GM23248 (cell line): ENCODE measurements around the gene OAS1. TPM values are rescaled to one million over a fixed set of nuclear protein-coding genes. Genes with fewer than 3 reads are reported as not detected.

Experiments used
- DNase-seq: peaks from one replicate; pipeline ENCODE4 v3.0.0-alpha.2; 2015
- H2AFZ ChIP-seq: fragments of 200-600 bp; sonication (generic); 2 replicates; pipeline ENCODE4 v1.6.1; 2016; ENCODE audit warnings: antibody characterized with exemption
- H3F3A ChIP-seq: fragments of 200-600 bp; sonication (generic); 2 replicates; pipeline ENCODE4 v1.6.1; 2016; ENCODE audit warnings: mild to moderate bottlenecking, antibody characterized with exemption, mixed run types; ENCODE audit not compliant: insufficient read depth
- H3K27ac ChIP-seq: fragments of 200-600 bp; sonication (generic); 2 replicates; pipeline ENCODE4 v1.5.1; 2016; ENCODE audit warnings: mild to moderate bottlenecking
- H3K27me3 ChIP-seq: fragments of 200-600 bp; sonication (generic); replicated peaks from 2 replicates; pipeline ENCODE4 v1.6.1; 2016; ENCODE audit warnings: mild to moderate bottlenecking; ENCODE audit not compliant: insufficient read depth
- H3K36me3 ChIP-seq: fragments of 200-600 bp; sonication (generic); 2 replicates; pipeline ENCODE4 v1.6.1; 2016; ENCODE audit warnings: low read depth, mild to moderate bottlenecking
- H3K4me1 ChIP-seq: fragments of 200-600 bp; sonication (generic); 2 replicates; pipeline ENCODE4 v1.6.1; 2016; ENCODE audit warnings: mild to moderate bottlenecking; ENCODE audit not compliant: insufficient read depth
- H3K4me2 ChIP-seq: fragments of 200-600 bp; sonication (generic); one replicate; pipeline ENCODE4 v1.6.1; 2016; ENCODE audit warnings: mild to moderate bottlenecking; ENCODE audit not compliant: unreplicated experiment
- H3K4me3 ChIP-seq: fragments of 200-600 bp; sonication (generic); 2 replicates; pipeline ENCODE4 v1.5.1; 2016; ENCODE audit warnings: mild to moderate bottlenecking
- H3K79me2 ChIP-seq: fragments of 200-600 bp; sonication (generic); 2 replicates; pipeline ENCODE4 v1.6.1; 2016; ENCODE audit warnings: mild to moderate bottlenecking; ENCODE audit not compliant: insufficient read depth
- H3K9ac ChIP-seq: fragments of 200-600 bp; sonication (generic); 2 replicates; pipeline ENCODE4 v1.6.1; 2016; ENCODE audit warnings: mild to moderate bottlenecking
- H3K9me2 ChIP-seq: fragments of 200-600 bp; sonication (generic); 2 replicates; pipeline ENCODE4 v1.6.1; 2016; ENCODE audit warnings: mixed run types, mild to moderate bottlenecking, moderate library complexity; ENCODE audit not compliant: insufficient read depth
- H3K9me3 ChIP-seq: fragments of 200-600 bp; sonication (generic); one replicate; pipeline ENCODE4 v1.6.1; 2017; ENCODE audit warnings: low read depth
- H4K20me1 ChIP-seq: fragments of 200-600 bp; sonication (generic); 2 replicates; pipeline ENCODE4 v1.6.0; 2016; ENCODE audit not compliant: insufficient read depth
- EZH2 ChIP-seq: fragments of 200-600 bp; sonication (generic); IDR thresholded peaks from 2 replicates; pipeline ENCODE4 v1.6.1; 2018; ENCODE audit warnings: antibody characterized with exemption, mild to moderate bottlenecking; ENCODE audit not compliant: insufficient read depth, poor library complexity, severe bottlenecking
- EZH2phosphoT487 ChIP-seq: fragments of 200-600 bp; sonication (generic); IDR thresholded peaks from 2 replicates; pipeline ENCODE4 v1.6.1; 2018; ENCODE audit warnings: antibody characterized with exemption, moderate library complexity, mild to moderate bottlenecking, low read depth; ENCODE audit not compliant: insufficient read depth
- WGBS, 2 experiments: methylation state at CpG; one replicate each; pipeline ENCODE4 v1.1.6; 2015 to 2017; ENCODE audit warnings: low lambda C conversion rate in 2 of 2, low coverage in 1 of 2; ENCODE audit errors: missing lambda C conversion rate in 2 of 2; 5-methylcytosine and 5-hydroxymethylcytosine counted together
- in situ Hi-C: fragments of 300-500 bp; cut with MboI; formaldehyde crosslinking; loops from 2 replicates; pipeline ENCODE4 v1.15.0; 2020
- polyA plus RNA-seq: library from polyadenylated mRNA; unstranded; fragments of >200 nt; fragmentation: Nextera tagmentation; extraction: Ambion mirVana; gene quantifications from 2 replicates; pipeline ENCODE4 v1.2.1, GENCODE V29; 2016
- total RNA-seq: library from RNA; depleted of rRNA; stranded (reverse); fragments of >200 nt; shearing (Covaris generic); gene quantifications from 2 replicates; pipeline ENCODE4 v1.2.3, GENCODE V29; 2014

Gene OAS1
- total and polyA plus RNA-seq, 2 experiments from 2014 or later, result 0.10 TPM; not detected in 1

GRCh38 chr12:112932485-112933128 is 25.8 kb downstream of the OAS1 start:
- no peaks in the 10 kb centered on the region; the same call in 1 of the 2 replicates for H3K27me3 ChIP-seq
- no peaks in the 10 kb centered on the region for H3K36me3 ChIP-seq
- no peaks in the 10 kb centered on the region for H3K4me1 ChIP-seq
- no peaks in the 10 kb centered on the region for H3K9me3 ChIP-seq
- DNase-seq, result no peak
- no peaks in the 10 kb centered on the region for H3K9me2 ChIP-seq
- no peaks in the 10 kb centered on the region for H3K79me2 ChIP-seq
- 34 to 37% methylated on average over 6 of the region's 6 CpGs for WGBS, 2 experiments
- TF ChIP-seq EZH2 (no peak), EZH2phosphoT487 (no peak)
- no peak overlapping the region for H3K9ac ChIP-seq
- no peak overlapping the region for H3K4me2 ChIP-seq
- H3K4me3 ChIP-seq, result no peak overlapping the region
- H3K27ac ChIP-seq, result no peak overlapping the region
- in situ Hi-C loops, result no loop called here
- no peak overlapping the region for H2AFZ ChIP-seq
- peaks cover 2% of the 10 kb centered on the region; the same call in 1 of the 2 replicates for H3F3A ChIP-seq
- no peaks in the 10 kb centered on the region for H4K20me1 ChIP-seq

GRCh38 chr12:112933129-112933505 is 26.4 kb downstream of the OAS1 start:
- in situ Hi-C loops, result no loop called here
- H4K20me1 ChIP-seq, result no peaks in the 10 kb centered on the region
- H2AFZ ChIP-seq, result no peak overlapping the region
- H3K9me3 ChIP-seq, result no peaks in the 10 kb centered on the region
- H3K9me2 ChIP-seq, result no peaks in the 10 kb centered on the region
- H3K27me3 ChIP-seq, result no peaks in the 10 kb centered on the region; the same call in 1 of the 2 replicates
- H3K27ac ChIP-seq, result no peak overlapping the region
- DNase-seq, result no peak
- no peaks in the 10 kb centered on the region for H3K4me1 ChIP-seq
- no peaks in the 10 kb centered on the region for H3K36me3 ChIP-seq
- no peak overlapping the region for H3K9ac ChIP-seq
- 31 to 32% methylated on average over 2 of the region's 2 CpGs for WGBS, 2 experiments
- no peak overlapping the region for H3K4me2 ChIP-seq
- TF ChIP-seq EZH2phosphoT487, result no peak
- no peak for TF ChIP-seq EZH2
- no peaks in the 10 kb centered on the region for H3K79me2 ChIP-seq
- no peak overlapping the region for H3K4me3 ChIP-seq
- peaks cover 6% of the 10 kb centered on the region; the same call in 1 of the 2 replicates for H3F3A ChIP-seq

- Histone ChIP-seq H3K9me2 (no peaks in the 10 kb centered on the region), H3K9me3 (no peaks in the 10 kb centered on the region), H3K4me2 (no peak overlapping the region), H3K4me1 (no peaks in the 10 kb centered on the region), H3K9ac (no peak overlapping the region), H3K27me3 (no peaks in the 10 kb centered on the region; the same call in 1 of the 2 replicates), H3K4me3 (no peak overlapping the region), H3K27ac (no peak overlapping the region), H2AFZ (no peak overlapping the region), H3F3A (peaks cover 6% of the 10 kb centered on the region; the same call in 1 of the 2 replicates), H4K20me1 (no peaks in the 10 kb centered on the region), H3K36me3 (no peaks in the 10 kb centered on the region), H3K79me2 (no peaks in the 10 kb centered on the region)
- DNase-seq, result no peak
- in situ Hi-C loops, result no loop called here
- 0% methylated on average over 1 of the region's 1 CpG for WGBS, 2 experiments
- TF ChIP-seq EZH2 (no peak), EZH2phosphoT487 (no peak)
Observed at GRCh38 chr12:112936264-112936663, 29.5 kb downstream of the OAS1 start.

GRCh38 chr12:112936927-112937326 is 30.2 kb downstream of the OAS1 start:
- TF ChIP-seq EZH2 (no peak), EZH2phosphoT487 (no peak)
- no peaks in the 10 kb centered on the region for H3K79me2 ChIP-seq

More at GRCh38 chr12:112936927-112937326, 30.2 kb downstream of the OAS1 start:
- no peak for DNase-seq
- no peak overlapping the region for H3K4me3 ChIP-seq
- in situ Hi-C loops, result no loop called here
- H3K4me1 ChIP-seq, result no peaks in the 10 kb centered on the region
- no peak overlapping the region for H3K4me2 ChIP-seq
- no peaks in the 10 kb centered on the region for H3K27me3 ChIP-seq
- H4K20me1 ChIP-seq, result no peaks in the 10 kb centered on the region
- H2AFZ ChIP-seq, result no peak overlapping the region
- no peaks in the 10 kb centered on the region for H3K9me2 ChIP-seq
- no peak overlapping the region for H3K9ac ChIP-seq
- WGBS, 2 experiments, result 59 to 60% methylated on average over 2 of the region's 2 CpGs
- no peaks in the 10 kb centered on the region for H3K36me3 ChIP-seq
- H3K9me3 ChIP-seq, result no peaks in the 10 kb centered on the region
- H3K27ac ChIP-seq, result no peak overlapping the region
- peaks cover 6% of the 10 kb centered on the region; the same call in 1 of the 2 replicates for H3F3A ChIP-seq
